Heart left ventricle (tissue), 16 donors: ENCODE results near the gene BLCAP. TPM values are rescaled to one million over a fixed set of nuclear protein-coding genes. Genes with fewer than 3 reads are reported as not detected.

Experiments
- ATAC-seq, 4 donors: fragments of 200-7000 bp; cut with Tn5 transposase; one replicate each; pipeline ENCODE4 v1.9.1; 2020 to 2022; ENCODE audit warnings: moderate library complexity in 4 of 4, mild to moderate bottlenecking in 3 of 4, moderate number of reproducible peaks in 1 of 4
- DNase-seq, 5 donors: peaks; one replicate each; pipeline ENCODE4 v3.0.0-alpha.2; 2020
- H3K27ac ChIP-seq, 12 donors: fragments of 200-600 bp; sonication (generic) in 4 of 12; one replicate each; pipeline versions ENCODE4 v1.5.0 to v1.8.0; 2016 to 2022; ENCODE audit warnings: mild to moderate bottlenecking in 2 of 12
- H3K27me3 ChIP-seq, 9 donors: fragments of 200-600 bp; sonication (generic) in 2 of 9; one replicate each; pipeline versions ENCODE4 v1.5.1 to v1.8.0; 2016 to 2022; ENCODE audit warnings: mild to moderate bottlenecking in 3 of 9
- H3K36me3 ChIP-seq, 9 donors: fragments of 200-600 bp; sonication (generic) in 2 of 9; one replicate each; pipeline versions ENCODE4 v1.5.0 to v1.8.0; 2018 to 2022; ENCODE audit warnings: mild to moderate bottlenecking in 2 of 9
- H3K4me1 ChIP-seq, 12 donors: fragments of 200-600 bp; sonication (generic) in 4 of 12; one replicate each; pipeline versions ENCODE4 v1.5.0 to v1.8.0; 2016 to 2022; ENCODE audit warnings: mild to moderate bottlenecking in 3 of 12
- H3K4me3 ChIP-seq, 12 donors: fragments of 200-600 bp; sonication (generic) in 4 of 12; one replicate each; pipeline versions ENCODE4 v1.5.0 to v1.8.0; 2017 to 2022; ENCODE audit warnings: mild to moderate bottlenecking in 9 of 12, moderate library complexity in 4 of 12
- H3K9me3 ChIP-seq, 12 donors: fragments of 200-600 bp; sonication (generic) in 4 of 12; one replicate each; pipeline versions ENCODE4 v1.5.0 to v1.8.0; 2016 to 2022; ENCODE audit warnings: mild to moderate bottlenecking in 1 of 12
- POLR2A ChIP-seq, 2 donors: fragments of 450-650 bp; IDR thresholded peaks; one replicate each; pipeline ENCODE4 v1.6.1; 2017; ENCODE audit warnings: antibody characterized with exemption in 2 of 2, mild to moderate bottlenecking in 2 of 2, moderate library complexity in 2 of 2
- WGBS, 4 donors: extraction: QIAGEN DNeasy Blood & Tissue Kit in 2 of 4; methylation state at CpG; one replicate each; pipeline versions ENCODE4 v1.1.5 to v1.1.7; 2013 to 2018; 5-methylcytosine and 5-hydroxymethylcytosine counted together
- intact Hi-C, 10 donors: fragments of 100-400 bp; cut with DNase I; formaldehyde crosslinking; loops; one replicate each; pipeline versions ENCODE4 v1.11.1 to v1.14.2; 2022
- polyA plus RNA-seq, 2 donors: library from polyadenylated mRNA; stranded (reverse); fragments of 200-250 nt; gene quantifications; one replicate each; pipeline ENCODE4 v1.2.3, GENCODE V29; 2013
- total RNA-seq, 9 donors: library from RNA; depleted of rRNA in 2 of 9; stranded (reverse); fragments of >200 nt in 2 of 9; fragmentation: NEBNext Ultra II Directional in 3 of 9; extraction: Animal tissue kit (Norgen Biotek cat#: 25700) in 3 of 9; gene quantifications; one replicate each; pipeline versions ENCODE4 v1.1.0 to v1.2.4, GENCODE V29; 2016 to 2023
- TF ChIP-seq, protein P1 (sequence below), 12 donors: fragments of 200-600 bp; sonication (generic) in 4 of 12; IDR thresholded peaks; one replicate each; pipeline versions ENCODE4 v1.5.0 to v1.8.0; 2018 to 2022; ENCODE audit warnings: antibody characterized with exemption in 12 of 12, mild to moderate bottlenecking in 5 of 12
- donor health status: ischemic (EF 13 %, LVEDD 7.1; RV severe dilation, severe dysfunction).
- donor health status: healthy with polysubstance abuse.
- donor health status: DM: no; HTN: yes; CAD: no.
- donor health status: DM: no; HTN: no; CAD: no.
- donor health status: ischemic (EF 25% LVEDD 6.9; RV normal size, moderate dysfunction).
- donor health status: ischemic (EF 25% LVEDD 5.7; RV mildly dilated, moderate dysfunction).
- donor health status: healthy.
- donor health status: DM: yes; HTN: yes; CAD: no.
- donor health status: ischemic (EF 35%, LVEDD 5.7; RV mildly dilated, moderate dysfunction).
- donor health status: nonischemic (EF 11% LVEDD 7.7; RV severe dilation, severe dysfunction).
- donor health status: DM: yes; HTN: yes; CAD: no.
- donor health status: PGD.
- donor health status: ischemic (EF 29% LVEDD 5.4; RV normal size, mild dysfunction).
- donor health status: nonischemic (EF 23%, LVEDD 6.1; RV moderate dilation, normal function).

Gene BLCAP
- total and polyA plus RNA-seq, 11 donors: 66.7 to 99.5 (median 81.7) TPM

DNA sequence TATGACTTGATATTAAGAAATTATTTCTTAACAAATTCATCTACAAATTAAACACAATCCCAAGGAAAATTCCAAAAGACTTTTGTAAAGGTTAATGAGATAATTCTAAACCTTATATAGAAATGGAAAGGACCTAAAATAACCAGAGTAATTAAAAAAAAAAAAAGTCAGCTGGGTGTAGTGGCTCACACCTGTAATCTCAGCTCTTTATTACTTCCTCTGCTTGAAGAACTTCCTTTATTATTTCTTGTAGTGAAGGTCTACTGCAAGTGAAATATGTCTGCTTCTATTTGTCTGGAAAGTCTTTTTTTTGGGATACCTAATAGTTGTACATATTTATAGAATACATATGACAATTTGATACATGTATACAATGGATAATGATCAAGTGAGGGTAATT is 20.2 kb upstream of the BLCAP start:
- DNase-seq (no peak), ATAC-seq (no peak)
- peaks cover 0 to 6% (median 0%) of the 10 kb centered on the region in 12 donors for H3K9me3 ChIP-seq
- H3K36me3 ChIP-seq: no peaks in the 10 kb centered on the region
- H3K4me1 ChIP-seq: no peaks in the 10 kb centered on the region
- peaks cover 0 to 9% (median 0%) of the 10 kb centered on the region in 9 donors for H3K27me3 ChIP-seq
- TF ChIP-seq POLR2A (IDR thresholded peaks at IDR 0.05): no peak
- TF ChIP-seq, protein P1, sequence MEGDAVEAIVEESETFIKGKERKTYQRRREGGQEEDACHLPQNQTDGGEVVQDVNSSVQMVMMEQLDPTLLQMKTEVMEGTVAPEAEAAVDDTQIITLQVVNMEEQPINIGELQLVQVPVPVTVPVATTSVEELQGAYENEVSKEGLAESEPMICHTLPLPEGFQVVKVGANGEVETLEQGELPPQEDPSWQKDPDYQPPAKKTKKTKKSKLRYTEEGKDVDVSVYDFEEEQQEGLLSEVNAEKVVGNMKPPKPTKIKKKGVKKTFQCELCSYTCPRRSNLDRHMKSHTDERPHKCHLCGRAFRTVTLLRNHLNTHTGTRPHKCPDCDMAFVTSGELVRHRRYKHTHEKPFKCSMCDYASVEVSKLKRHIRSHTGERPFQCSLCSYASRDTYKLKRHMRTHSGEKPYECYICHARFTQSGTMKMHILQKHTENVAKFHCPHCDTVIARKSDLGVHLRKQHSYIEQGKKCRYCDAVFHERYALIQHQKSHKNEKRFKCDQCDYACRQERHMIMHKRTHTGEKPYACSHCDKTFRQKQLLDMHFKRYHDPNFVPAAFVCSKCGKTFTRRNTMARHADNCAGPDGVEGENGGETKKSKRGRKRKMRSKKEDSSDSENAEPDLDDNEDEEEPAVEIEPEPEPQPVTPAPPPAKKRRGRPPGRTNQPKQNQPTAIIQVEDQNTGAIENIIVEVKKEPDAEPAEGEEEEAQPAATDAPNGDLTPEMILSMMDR (IDR thresholded peaks at IDR 0.05): no peak
- no peak overlapping the region for H3K27ac ChIP-seq
- no peak overlapping the region for H3K4me3 ChIP-seq
- intact Hi-C loops: no loop called here

DNA sequence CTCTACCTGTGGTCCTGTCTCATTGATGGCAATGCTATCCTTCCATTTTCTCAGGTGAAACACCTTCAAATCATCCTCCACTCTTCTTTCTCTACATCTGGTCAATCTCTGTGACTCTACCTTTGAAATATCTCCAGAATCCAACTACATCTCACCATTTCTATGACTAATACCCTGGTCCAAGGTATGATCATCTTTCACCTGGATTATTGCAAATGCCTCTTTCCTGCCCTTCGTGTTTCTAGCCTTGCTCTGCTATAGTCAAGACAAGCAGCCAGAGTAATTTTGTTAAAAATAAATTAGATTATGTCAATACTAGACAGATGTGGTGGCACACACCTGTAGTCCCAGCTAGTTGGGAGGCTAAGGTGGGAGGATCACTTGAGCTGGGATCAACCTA is 17.8 kb upstream of the BLCAP start:
- peaks cover 0 to 6% (median 0%) of the 10 kb centered on the region in 12 donors for H3K9me3 ChIP-seq
- WGBS, 4 donors: 85 to 94% (median 89%) methylated on average over 1 of the region's 1 CpG
- intact Hi-C loops: no loop called here
- peaks cover 0 to 9% (median 0%) of the 10 kb centered on the region in 9 donors for H3K27me3 ChIP-seq
- H3K4me1 ChIP-seq: no peaks in the 10 kb centered on the region
- H3K27ac ChIP-seq: no peak overlapping the region
- no peak for ATAC-seq
- no peak for DNase-seq
- no peaks in the 10 kb centered on the region for H3K36me3 ChIP-seq
- H3K4me3 ChIP-seq: no peak overlapping the region
- TF ChIP-seq, protein P1 (IDR thresholded peaks at IDR 0.05): no peak
- no peak for TF ChIP-seq POLR2A (IDR thresholded peaks at IDR 0.05)

DNA sequence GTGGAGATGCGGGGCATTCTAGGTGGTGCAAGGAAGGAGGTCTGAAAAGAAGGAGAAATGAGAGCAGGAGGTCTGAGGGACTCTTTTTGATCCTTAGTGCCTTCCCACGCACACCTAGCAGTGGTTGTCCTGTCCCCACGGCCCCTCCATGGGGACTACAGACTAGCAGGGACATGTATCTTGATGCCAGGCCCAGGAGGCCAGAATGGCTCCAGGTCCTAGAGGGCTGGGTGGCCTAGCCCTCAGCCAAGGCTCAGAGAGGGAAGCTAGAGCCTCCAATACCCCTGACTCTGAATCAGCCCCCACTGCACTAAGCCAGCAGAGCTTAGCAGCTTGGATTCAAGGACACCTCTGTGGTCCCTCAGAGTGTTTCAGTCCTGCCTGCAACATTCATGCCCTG is 16.7 kb upstream of the BLCAP start:
- Histone ChIP-seq H3K9me3 (peaks cover 0 to 2% (median 0%) of the 10 kb centered on the region in 12 donors), H3K36me3 (no peaks in the 10 kb centered on the region), H3K27ac (no peak overlapping the region), H3K27me3 (peaks cover 0 to 9% (median 0%) of the 10 kb centered on the region in 9 donors), H3K4me3 (no peak overlapping the region), H3K4me1 (no peaks in the 10 kb centered on the region)
- TF ChIP-seq POLR2A (IDR thresholded peaks at IDR 0.05): no peak
- TF ChIP-seq, protein P1 (IDR thresholded peaks at IDR 0.05): no peak
- ATAC-seq: no peak
- intact Hi-C loops: no loop called here
- WGBS, 4 donors: 49 to 65% (median 59%) methylated on average over 3 of the region's 3 CpGs
- DNase-seq: no peak

DNA sequence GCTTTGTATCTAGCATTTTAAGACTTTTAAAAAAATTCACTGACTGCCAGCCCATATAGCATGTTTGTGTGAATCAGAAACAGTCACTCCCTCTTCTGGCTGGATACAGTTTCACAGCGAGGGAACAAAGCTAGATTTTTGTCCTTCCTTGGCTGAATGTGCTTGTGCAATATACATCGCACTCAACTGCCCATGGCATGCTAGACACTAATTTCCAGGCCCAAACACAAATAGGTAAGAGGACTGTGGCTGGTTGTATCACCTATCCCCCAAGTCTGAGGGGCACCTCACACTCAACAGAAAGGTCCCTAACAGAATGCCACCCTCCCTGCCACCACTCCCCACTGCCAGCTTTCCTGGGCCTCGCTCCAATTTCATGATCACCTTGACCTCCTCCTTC is 16.2 kb upstream of the BLCAP start:
- intact Hi-C loops: no loop called here
- ATAC-seq (peak in 1 of 4 donors; percentile 20), DNase-seq (no peak)
- no peaks in the 10 kb centered on the region for H3K36me3 ChIP-seq
- H3K4me1 ChIP-seq: no peaks in the 10 kb centered on the region
- no peak overlapping the region for H3K27ac ChIP-seq
- H3K9me3 ChIP-seq: no peaks in the 10 kb centered on the region
- H3K27me3 ChIP-seq: peaks cover 0 to 9% (median 0%) of the 10 kb centered on the region in 9 donors
- no peak for TF ChIP-seq POLR2A (IDR thresholded peaks at IDR 0.05)
- TF ChIP-seq, protein P1 (IDR thresholded peaks at IDR 0.05): peak in 1 of 12 donors; percentile 12
- WGBS, 4 donors: 64 to 72% (median 68%) methylated on average over 3 of the region's 3 CpGs
- H3K4me3 ChIP-seq: no peak overlapping the region
